Effector memory CD8-positive, alpha-beta T cell (primary cell): ENCODE measurements around the gene NEK8.
"Not testable (repeated sequence)": the region's sequence is repeated elsewhere in the genome, so short reads cannot be mapped to it uniquely, and the experiment has no call there.

ENCODE experiments used
- ATAC-seq: fragments of 150-1000 bp; cut with Tn5 transposase; replicated peaks from 2 replicates; pipeline ENCODE4 v1.10.0; 2021; ENCODE audit warnings: mild to moderate bottlenecking, moderate library complexity
- DNase-seq, 3 experiments: peaks; one replicate each; pipeline ENCODE4 v3.0.0; 2021
- H3K27ac Mint-ChIP-seq, 2 donors: one replicate each; pipeline ENCODE4 v1.8.0; 2022; ENCODE audit warnings: mild to moderate bottlenecking in 2 of 2, mixed read lengths in 2 of 2, moderate library complexity in 2 of 2
- H3K27me3 Mint-ChIP-seq, 2 donors: one replicate each; pipeline ENCODE4 v1.8.0; 2022; ENCODE audit warnings: mixed read lengths in 2 of 2
- H3K36me3 Mint-ChIP-seq: one replicate; pipeline ENCODE4 v1.8.0; 2022; ENCODE audit warnings: mild to moderate bottlenecking, moderate library complexity, mixed read lengths; ENCODE audit not compliant: insufficient read depth
- H3K4me1 Mint-ChIP-seq, 2 donors: one replicate each; pipeline ENCODE4 v1.8.0; 2022; ENCODE audit warnings: low read depth in 2 of 2, mixed read lengths in 2 of 2
- H3K4me3 Mint-ChIP-seq, 2 donors: one replicate each; pipeline ENCODE4 v1.8.0; 2022; ENCODE audit warnings: mild to moderate bottlenecking in 2 of 2, mixed read lengths in 2 of 2, moderate library complexity in 2 of 2
- H3K9me3 Mint-ChIP-seq, 2 donors: one replicate each; pipeline ENCODE4 v1.8.0; 2022; ENCODE audit warnings: mixed read lengths in 2 of 2

Gene NEK8

DNA sequence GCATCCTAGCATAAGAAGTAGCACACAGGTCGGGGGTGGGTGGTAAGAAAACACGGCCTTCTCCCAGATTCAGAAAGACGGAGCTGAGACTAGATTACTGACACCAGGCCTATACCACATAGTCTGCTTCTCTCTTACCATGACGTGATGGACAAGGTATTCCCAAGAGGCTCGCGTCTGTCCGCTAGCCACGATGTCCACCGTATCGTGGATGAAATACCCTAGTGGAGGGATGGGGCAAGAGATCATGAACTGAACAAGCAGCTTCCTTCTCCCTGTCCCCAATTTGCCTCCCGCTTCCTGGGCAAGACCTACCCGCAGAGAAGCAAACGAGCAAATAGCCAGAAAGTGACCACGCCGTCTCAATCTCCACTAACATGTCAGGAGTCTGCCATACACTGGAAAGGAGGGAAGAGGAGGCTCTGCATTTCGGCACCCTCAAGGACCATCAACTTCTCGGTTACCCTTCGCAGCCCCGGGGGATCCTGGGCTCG lies 3.4 kb upstream of the NEK8 start:
- DNase-seq: no peak
- Mint-ChIP-seq H3K27me3 (no peaks in the 10 kb centered on the region), H3K27ac (peak overlapping the region; percentile 65 to 83), H3K9me3 (no peaks in the 10 kb centered on the region), H3K4me1 (peaks cover 46 to 53% of the 10 kb centered on the region in 2 donors), H3K36me3 (peaks cover 81% of the 10 kb centered on the region), H3K4me3 (peak overlapping the region; percentile 99 to 100)
- ATAC-seq: no peak

DNA sequence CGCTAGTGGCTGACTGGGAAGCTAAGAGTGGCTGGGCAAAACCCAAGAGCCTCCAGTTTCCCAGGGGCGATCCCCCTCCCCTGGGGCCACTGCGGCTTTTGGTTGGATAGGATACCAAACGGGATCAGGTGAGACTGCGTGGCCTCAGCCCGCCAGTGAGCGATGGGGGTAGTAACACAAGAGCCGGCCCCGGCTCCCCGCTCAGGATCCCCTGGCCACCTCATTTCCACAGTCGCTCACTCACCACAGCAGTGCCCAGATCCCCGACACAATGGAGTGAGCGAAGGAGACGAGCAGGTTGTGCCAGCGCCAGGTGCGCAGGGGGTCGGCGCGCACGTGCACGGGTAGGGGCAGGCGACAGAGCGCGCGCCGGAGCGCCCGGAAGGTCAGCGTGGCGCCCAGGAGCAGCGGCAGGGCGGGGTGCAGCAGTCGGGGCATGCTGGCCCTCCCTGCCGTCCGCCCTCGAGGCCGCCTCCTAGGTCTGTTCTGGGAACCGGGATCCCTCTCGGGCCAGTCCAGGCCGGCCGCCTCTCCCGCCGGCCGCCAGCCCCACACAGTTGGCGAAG lies 2.8 kb upstream of the NEK8 start:
- Mint-ChIP-seq H3K27ac (peak overlapping the region; percentile 65 to 83), H3K4me3 (peak overlapping the region; percentile 99 to 100), H3K9me3 (no peaks in the 10 kb centered on the region), H3K4me1 (peaks cover 41 to 48% of the 10 kb centered on the region in 2 donors), H3K36me3 (peaks cover 76% of the 10 kb centered on the region), H3K27me3 (no peaks in the 10 kb centered on the region)
- DNase-seq (peak in 1 of 3 experiments; percentile 21), ATAC-seq (peak; percentile 0)

DNA sequence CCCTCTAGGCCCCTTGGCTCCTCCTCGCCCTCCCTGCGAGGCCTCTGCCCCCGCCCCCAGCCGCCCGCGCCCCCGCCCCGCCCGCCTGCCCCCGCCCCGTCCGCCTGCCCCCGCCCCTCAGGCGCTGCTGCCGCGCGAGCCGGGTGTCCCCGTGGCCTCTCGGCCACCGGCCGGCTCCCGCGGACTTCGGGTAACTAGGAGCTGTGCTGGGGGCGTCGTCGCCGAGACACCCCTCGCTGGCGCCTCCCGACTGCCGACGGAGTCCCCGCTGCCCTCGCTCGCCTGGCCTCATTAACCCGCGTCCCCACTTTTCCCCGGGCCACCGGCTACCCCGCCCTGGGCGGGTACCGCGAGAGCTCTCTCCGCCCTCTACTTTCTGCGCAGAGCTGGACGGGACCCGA lies 2.4 kb upstream of the NEK8 start, which contains the start of gene TLCD1:
Gene TLCD1 (minus strand): TSS at position 8 of the 401 bp plus-strand sequence. CDS start 136 bp downstream, outside the sequence.
- Mint-ChIP-seq H3K36me3 (peaks cover 71% of the 10 kb centered on the region), H3K27ac (peak within 1 kb of the TSS; percentile 98 to 99), H3K4me1 (peaks cover 38 to 43% of the 10 kb centered on the region in 2 donors), H3K9me3 (no peaks in the 10 kb centered on the region), H3K4me3 (peak within 1 kb of the TSS; percentile 99 to 100), H3K27me3 (no peaks in the 10 kb centered on the region)
- peak; percentile 59 to 71 (median 69) for DNase-seq
- peak; percentile 39 for ATAC-seq

DNA sequence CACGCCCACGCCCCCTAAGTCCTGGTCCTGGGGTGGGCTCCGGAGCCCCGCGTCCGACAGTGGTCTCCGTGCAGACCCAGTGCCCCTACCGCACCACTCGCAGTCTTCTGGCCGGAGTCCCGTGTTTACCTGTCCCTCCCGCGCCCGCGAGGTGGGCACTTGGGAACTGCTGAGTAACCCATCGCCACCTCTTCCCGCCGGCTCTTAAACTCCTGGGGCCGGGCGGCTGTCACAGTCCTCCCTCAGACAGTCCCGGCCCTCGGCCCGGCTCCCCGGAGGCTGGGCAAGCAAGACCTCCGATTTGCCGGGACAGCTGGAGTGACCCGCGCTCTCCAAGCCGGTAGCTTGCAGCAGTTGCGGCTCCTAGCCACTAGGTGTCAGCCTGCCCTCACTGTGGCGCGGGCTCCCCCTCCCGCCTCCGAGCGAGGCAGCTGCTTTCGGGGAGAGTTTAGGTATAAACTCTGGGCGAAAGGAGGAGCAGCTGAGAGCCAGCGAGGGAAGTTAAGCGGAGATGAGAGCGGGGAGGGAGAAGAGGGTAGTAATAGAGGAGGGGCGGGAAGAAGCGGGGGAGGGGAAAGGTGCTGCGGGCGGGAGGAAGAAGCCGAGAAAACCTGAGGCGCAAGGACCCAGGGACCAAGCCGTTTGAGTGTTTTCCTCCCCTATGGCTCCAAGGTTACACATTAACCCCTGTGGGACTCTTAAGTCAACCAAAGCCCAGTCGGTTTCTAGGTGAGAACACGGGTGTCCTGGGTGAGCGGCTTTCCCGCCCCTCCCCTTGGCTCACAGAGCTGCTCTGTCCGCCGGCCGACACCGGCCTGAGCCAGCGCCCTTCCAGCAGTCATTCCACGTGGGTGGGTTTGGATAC lies 1.7 kb upstream of the NEK8 start:
- Mint-ChIP-seq H3K4me1 (peaks cover 37 to 41% of the 10 kb centered on the region in 2 donors), H3K4me3 (peak overlapping the region; percentile 99 to 100), H3K36me3 (peaks cover 64% of the 10 kb centered on the region), H3K27ac (peak overlapping the region; percentile 98 to 99), H3K9me3 (no peaks in the 10 kb centered on the region), H3K27me3 (no peaks in the 10 kb centered on the region)
- peak; percentile 91 to 93 (median 92) for DNase-seq
- peak; percentile 48 for ATAC-seq

DNA sequence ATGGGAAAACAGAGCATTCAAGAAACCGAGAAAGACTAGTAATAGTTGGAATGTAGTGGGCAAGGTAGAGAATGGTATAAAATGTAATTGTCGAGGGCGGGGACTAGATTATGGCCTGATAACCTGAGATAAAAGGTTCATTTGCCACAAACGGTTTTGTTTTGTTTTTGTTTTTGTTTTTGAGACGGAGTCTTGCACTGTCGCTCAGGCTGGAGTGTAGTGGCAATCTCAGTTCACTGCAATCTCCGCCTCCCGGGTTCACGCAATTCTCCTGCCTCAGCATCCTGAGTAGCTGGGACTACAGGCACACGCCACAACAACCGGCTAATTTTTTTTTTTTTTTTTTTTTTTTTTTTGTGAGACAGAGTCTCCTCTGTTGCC lies 1.4 kb downstream of the NEK8 start:
- Mint-ChIP-seq H3K27ac (no peak overlapping the region), H3K9me3 (no peaks in the 10 kb centered on the region), H3K4me3 (no peak overlapping the region), H3K36me3 (peaks cover 40% of the 10 kb centered on the region), H3K4me1 (peaks cover 25 to 30% of the 10 kb centered on the region in 2 donors), H3K27me3 (no peaks in the 10 kb centered on the region)
- no peak for DNase-seq
- no peak for ATAC-seq

DNA sequence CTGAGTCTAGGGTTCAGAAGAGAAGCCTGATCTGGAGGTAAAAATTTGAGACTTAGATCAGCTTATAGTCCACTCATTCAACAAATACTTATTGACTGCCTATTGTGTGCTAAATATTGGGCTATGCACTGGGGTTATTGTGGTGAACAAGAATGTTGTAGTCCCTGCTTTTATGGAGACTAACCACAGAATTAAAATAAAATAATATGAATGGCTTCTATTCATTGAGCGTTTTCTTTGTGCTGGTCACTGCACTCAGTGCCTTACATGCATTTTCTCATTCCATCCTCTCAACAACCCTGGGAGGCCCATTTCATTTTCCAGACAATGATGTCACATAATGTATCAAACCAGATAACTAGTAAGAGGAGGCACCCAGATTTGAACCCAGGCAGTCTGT lies 4.8 kb downstream of the NEK8 start:
- DNase-seq: no peak
- Mint-ChIP-seq H3K27ac (no peak overlapping the region), H3K27me3 (no peaks in the 10 kb centered on the region), H3K9me3 (no peaks in the 10 kb centered on the region), H3K4me1 (peaks cover 3% of the 10 kb centered on the region in 2 donors), H3K4me3 (no peak overlapping the region), H3K36me3 (peaks cover 11% of the 10 kb centered on the region)
- no peak for ATAC-seq

DNA sequence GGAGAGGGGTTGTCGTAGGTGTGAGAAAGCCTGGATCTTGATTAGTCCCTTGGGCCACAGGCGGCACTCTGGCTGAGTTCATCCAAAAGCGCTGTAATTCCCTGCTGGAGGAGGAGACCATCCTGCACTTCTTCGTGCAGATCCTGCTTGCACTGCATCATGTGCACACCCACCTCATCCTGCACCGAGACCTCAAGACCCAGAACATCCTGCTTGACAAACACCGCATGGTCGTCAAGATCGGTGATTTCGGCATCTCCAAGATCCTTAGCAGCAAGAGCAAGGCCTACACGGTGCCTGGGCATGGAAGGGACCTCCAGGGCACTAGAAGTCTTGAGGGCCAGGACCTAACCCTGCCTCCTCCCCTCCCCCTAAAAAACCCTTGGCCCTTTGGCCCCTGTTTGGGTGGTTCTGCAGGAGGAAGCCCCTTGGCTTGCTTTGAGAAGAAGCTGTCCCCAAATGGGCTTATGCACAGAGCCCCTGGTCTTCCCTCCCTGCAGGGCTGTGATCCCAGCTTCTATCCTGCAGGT lies 6.2 kb downstream of the NEK8 start:
- Mint-ChIP-seq H3K4me3 (no peak overlapping the region), H3K4me1 (peaks cover 0 to 3% of the 10 kb centered on the region in 2 donors), H3K9me3 (no peaks in the 10 kb centered on the region), H3K27me3 (no peaks in the 10 kb centered on the region), H3K27ac (no peak overlapping the region), H3K36me3 (peaks cover 5% of the 10 kb centered on the region)
- ATAC-seq (no peak), DNase-seq (no peak)

DNA sequence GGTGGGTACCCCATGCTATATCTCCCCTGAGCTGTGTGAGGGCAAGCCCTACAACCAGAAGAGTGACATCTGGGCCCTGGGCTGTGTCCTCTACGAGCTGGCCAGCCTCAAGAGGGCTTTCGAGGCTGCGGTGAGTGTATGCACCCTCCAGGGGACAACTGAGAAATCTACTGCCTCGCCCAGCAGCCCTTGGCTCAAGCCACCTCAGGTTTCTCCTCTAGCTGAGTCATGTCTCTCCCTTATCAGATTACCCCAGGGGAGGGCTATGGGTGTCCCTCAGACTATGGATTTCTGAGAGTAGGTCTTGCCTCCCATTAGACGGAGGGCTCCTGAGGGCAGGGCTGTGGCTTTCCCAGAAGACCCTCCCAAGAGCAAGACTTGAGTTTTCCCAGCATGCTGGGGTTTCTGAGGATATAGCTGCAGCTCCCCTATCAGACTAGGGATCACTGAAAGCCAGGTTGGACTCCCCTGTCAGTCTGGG lies 6.7 kb downstream of the NEK8 start:
- H3K4me3 Mint-ChIP-seq: no peak overlapping the region
- peaks cover 0 to 3% of the 10 kb centered on the region in 2 donors for H3K4me1 Mint-ChIP-seq
- H3K27me3 Mint-ChIP-seq: no peaks in the 10 kb centered on the region
- no peak overlapping the region for H3K27ac Mint-ChIP-seq
- H3K36me3 Mint-ChIP-seq: peaks cover 5% of the 10 kb centered on the region
- no peak for DNase-seq
- no peaks in the 10 kb centered on the region for H3K9me3 Mint-ChIP-seq
- ATAC-seq: no peak

DNA sequence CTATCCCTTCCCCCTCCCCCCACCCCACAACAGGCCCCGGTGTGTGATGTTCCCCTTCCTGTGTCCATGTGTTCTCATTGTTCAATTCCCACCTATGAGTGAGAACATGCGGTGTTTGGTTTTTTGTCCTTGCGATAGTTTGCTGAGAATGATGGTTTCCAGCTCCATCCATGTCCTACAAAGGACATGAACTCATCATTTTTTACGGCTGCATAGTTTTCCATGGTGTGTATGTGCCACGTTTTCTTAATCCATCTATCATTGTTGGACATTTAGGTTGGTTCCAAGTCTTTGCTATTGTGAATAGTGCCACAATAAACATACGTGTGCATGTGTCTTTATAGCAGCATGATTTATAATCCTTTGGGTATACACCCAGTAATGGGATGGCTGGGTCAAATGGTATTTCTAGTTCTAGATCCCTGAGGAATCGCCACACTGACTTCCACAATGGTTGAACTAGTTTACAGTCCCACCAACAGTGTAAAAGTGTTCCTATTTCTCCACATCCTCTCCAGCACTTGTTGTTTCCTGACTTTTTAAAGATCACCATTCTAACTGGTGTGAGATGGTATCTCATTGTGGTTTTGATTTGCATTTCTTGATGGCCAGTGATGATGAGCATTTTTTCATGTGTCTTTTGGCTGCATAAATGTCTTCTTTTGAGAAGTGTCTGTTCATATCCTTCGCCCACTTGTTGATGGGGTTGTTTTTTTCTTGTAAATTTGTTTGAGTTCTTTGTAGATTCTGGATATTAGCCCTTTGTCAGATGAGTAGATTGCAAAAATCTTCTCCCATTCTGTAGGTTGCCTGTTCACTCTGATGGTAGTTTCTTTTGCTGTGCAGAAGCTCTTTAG lies 7.6 kb downstream of the NEK8 start:
- H3K27me3 Mint-ChIP-seq, DNase-seq, H3K4me3 Mint-ChIP-seq, ATAC-seq, H3K27ac Mint-ChIP-seq, H3K9me3 Mint-ChIP-seq, H3K4me1 Mint-ChIP-seq, H3K36me3 Mint-ChIP-seq: not testable (repeated sequence)

DNA sequence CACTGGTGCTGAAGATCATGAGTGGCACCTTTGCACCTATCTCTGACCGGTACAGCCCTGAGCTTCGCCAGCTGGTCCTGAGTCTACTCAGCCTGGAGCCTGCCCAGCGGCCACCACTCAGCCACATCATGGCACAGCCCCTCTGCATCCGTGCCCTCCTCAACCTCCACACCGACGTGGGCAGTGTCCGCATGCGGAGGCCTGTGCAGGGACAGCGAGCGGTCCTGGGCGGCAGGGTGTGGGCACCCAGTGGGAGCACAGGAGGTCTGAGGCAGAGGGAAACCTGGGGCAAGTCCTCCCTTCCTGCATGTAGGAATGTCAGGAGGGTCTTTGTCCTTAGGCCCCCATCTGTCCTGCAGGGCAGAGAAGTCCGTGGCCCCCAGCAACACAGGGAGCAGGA lies 8.7 kb downstream of the NEK8 start:
- H3K36me3 Mint-ChIP-seq: peaks cover 10% of the 10 kb centered on the region
- no peaks in the 10 kb centered on the region for H3K9me3 Mint-ChIP-seq
- H3K4me3 Mint-ChIP-seq: no peak overlapping the region
- peaks cover 0 to 3% of the 10 kb centered on the region in 2 donors for H3K4me1 Mint-ChIP-seq
- no peak for DNase-seq
- no peaks in the 10 kb centered on the region for H3K27me3 Mint-ChIP-seq
- no peak for ATAC-seq
- H3K27ac Mint-ChIP-seq: no peak overlapping the region

DNA sequence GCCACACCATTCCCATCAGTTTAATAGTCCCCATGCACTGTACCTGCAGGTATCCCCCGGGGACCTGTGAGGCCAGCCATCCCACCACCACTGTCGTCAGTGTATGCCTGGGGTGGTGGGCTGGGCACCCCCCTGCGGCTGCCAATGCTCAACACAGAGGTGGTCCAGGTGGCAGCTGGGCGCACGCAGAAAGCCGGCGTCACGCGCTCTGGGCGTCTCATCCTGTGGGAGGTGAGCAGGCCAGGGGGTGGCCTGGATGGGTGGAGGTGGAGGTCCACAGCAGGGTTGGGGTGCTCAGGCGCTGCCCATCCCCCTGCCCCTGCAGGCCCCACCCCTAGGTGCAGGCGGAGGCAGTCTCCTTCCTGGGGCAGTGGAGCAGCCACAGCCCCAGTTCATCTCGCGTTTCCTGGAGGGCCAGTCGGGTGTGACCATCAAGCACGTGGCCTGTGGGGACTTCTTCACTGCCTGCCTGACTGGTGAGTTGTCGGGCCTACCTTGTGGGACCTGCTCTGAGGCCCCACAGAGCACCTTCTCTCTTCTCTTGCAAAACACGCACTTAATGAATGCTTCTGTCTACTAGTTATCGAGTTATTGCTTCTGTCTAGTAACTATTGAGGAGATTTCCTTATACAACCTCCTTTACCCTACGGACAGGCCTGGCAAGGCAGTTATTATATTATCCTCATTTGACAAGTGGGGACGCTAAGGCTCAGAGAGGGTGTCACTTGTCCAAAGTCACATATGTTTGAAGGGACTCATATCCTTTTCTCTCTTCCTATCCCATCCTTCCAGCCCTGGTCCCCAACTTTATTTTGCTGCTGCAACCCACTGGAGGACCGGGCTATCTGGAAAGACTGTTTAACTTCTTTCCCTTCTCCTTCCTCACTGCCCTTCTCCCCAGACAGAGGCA lies 9.4 kb downstream of the NEK8 start:
- Mint-ChIP-seq H3K4me3 (no peak overlapping the region), H3K27ac (peak overlapping the region in 1 of 2 donors; percentile 65), H3K9me3 (no peaks in the 10 kb centered on the region), H3K27me3 (no peaks in the 10 kb centered on the region), H3K4me1 (peaks cover 0 to 3% of the 10 kb centered on the region in 2 donors), H3K36me3 (peaks cover 14% of the 10 kb centered on the region)
- DNase-seq: no peak
- ATAC-seq: peak; percentile 33

DNA sequence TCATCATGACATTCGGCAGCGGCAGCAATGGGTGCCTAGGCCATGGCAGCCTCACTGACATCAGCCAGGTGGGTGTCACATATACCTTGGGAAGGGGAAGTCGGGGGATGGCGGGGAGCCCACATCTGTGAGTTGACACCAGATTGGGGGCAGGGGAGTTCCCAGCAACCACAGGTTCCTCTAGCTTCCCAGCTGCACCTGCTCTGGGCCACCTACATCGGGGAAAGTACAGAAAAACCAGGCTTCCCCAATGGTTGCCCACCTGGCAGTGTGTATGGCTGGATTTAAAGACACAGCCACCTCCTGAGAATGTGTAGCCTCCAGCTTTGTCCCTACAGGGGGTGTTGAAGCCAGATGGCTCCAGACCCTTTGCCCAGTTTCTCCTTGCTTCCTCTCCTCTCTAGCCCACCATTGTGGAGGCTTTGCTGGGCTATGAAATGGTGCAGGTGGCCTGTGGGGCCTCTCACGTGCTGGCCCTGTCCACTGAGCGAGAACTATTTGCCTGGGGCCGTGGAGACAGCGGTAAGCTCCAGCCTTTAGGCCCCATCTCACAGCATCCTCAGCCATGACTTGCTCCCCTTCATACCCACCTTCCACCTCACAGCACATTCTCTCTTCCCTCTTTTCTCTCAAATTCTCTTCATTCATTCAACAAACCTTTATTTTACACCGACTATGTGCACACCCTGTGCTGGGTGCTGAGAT lies 10.2 kb downstream of the NEK8 start:
- peaks cover 0 to 3% of the 10 kb centered on the region in 2 donors for H3K4me1 Mint-ChIP-seq
- DNase-seq (no peak), ATAC-seq (peak; percentile 77)
- H3K9me3 Mint-ChIP-seq: no peaks in the 10 kb centered on the region
- peaks cover 19% of the 10 kb centered on the region for H3K36me3 Mint-ChIP-seq
- no peaks in the 10 kb centered on the region for H3K27me3 Mint-ChIP-seq
- H3K27ac Mint-ChIP-seq: peak overlapping the region; percentile 7 to 65
- no peak overlapping the region for H3K4me3 Mint-ChIP-seq
